PC-9 (cell line): ENCODE data around the gene CTSL. TPM values are rescaled to one million over a fixed set of nuclear protein-coding genes. Genes with fewer than 3 reads are reported as not detected.

Experiments used
- BruUV-seq: library from RNA; stranded (reverse); fragments of 400-500 nt; replicated peaks from 2 replicates; lab custom pipeline; 2021; lab: Mats Ljungman, UMichigan
- CTCF ChIA-PET: fragments of 300-600 bp; sonication (Branson Sonifier 250); formaldehyde crosslinking; loops from one replicate; lab custom pipeline; 2022; ENCODE audit warnings: antibody characterized with exemption; lab: Charles Lee
- POLR2A ChIA-PET: fragments of 300-600 bp; sonication (Branson Sonifier 250); formaldehyde crosslinking; loops from one replicate; lab custom pipeline; 2022; ENCODE audit warnings: antibody characterized with exemption; ENCODE audit not compliant: unreplicated experiment; lab: Charles Lee
- DNase-seq, 2 experiments: peaks; one replicate each; pipeline versions ENCODE4 v3.0.0 to v3.0.0-alpha.2; 2015 to 2022; ENCODE audit warnings: mixed read lengths in 1 of 2
- H2AFZ ChIP-seq: fragments of 200-600 bp; sonication (generic); 2 replicates; pipeline ENCODE4 v1.8.1; 2017; ENCODE audit warnings: antibody characterized with exemption
- H3F3A ChIP-seq: fragments of 200-600 bp; sonication (generic); 2 replicates; pipeline ENCODE4 v1.8.1; 2017; ENCODE audit warnings: antibody characterized with exemption, mild to moderate bottlenecking, low read depth; ENCODE audit not compliant: insufficient read depth
- H3K27ac ChIP-seq: fragments of 200-600 bp; sonication (generic); 2 replicates; pipeline ENCODE4 v1.6.1; 2016; ENCODE audit warnings: mixed run types
- H3K27me3 ChIP-seq: fragments of 200-600 bp; sonication (generic); 2 replicates; pipeline ENCODE4 v1.6.1; 2016; ENCODE audit warnings: low read depth, mixed run types; ENCODE audit not compliant: insufficient read depth
- H3K36me3 ChIP-seq: fragments of 200-600 bp; sonication (generic); 2 replicates; pipeline ENCODE4 v1.6.1; 2016; ENCODE audit warnings: low read depth, mixed run types
- H3K4me1 ChIP-seq: fragments of 200-600 bp; sonication (generic); replicated peaks from 2 replicates; pipeline ENCODE4 v1.6.1; 2016; ENCODE audit warnings: mixed run types; ENCODE audit not compliant: insufficient read depth
- H3K4me2 ChIP-seq: fragments of 200-600 bp; sonication (generic); 2 replicates; pipeline ENCODE4 v1.6.1; 2017; ENCODE audit warnings: mixed run types
- H3K4me3 ChIP-seq: fragments of 200-600 bp; sonication (generic); 2 replicates; pipeline ENCODE4 v1.6.1; 2016; ENCODE audit warnings: mixed run types
- H3K79me2 ChIP-seq: fragments of 200-600 bp; sonication (generic); 2 replicates; pipeline ENCODE4 v1.6.1; 2017; ENCODE audit warnings: low read depth, mixed run types
- H3K9me2 ChIP-seq: fragments of 200-600 bp; sonication (generic); 2 replicates; pipeline ENCODE4 v1.8.1; 2017; ENCODE audit warnings: mild to moderate bottlenecking; ENCODE audit not compliant: insufficient read depth
- H3K9me3 ChIP-seq: fragments of 200-600 bp; sonication (generic); 2 replicates; pipeline ENCODE4 v1.8.1; 2016; ENCODE audit warnings: low read depth; ENCODE audit not compliant: insufficient read depth
- H4K20me1 ChIP-seq: fragments of 200-600 bp; sonication (generic); 2 replicates; pipeline ENCODE4 v1.8.1; 2017; ENCODE audit not compliant: insufficient read depth
- EZH2 ChIP-seq: fragments of 200-600 bp; sonication (generic); IDR thresholded peaks from 2 replicates; pipeline ENCODE4 v1.8.0; 2017; ENCODE audit warnings: antibody characterized with exemption, low read depth
- intact Hi-C: fragments of 100-400 bp; cut with micrococcal nuclease; formaldehyde crosslinking; loops from one replicate; pipeline ENCODE4 v1.10.0; 2022; ENCODE audit not compliant: unreplicated experiment
- total RNA-seq: library from RNA; stranded (reverse); gene quantifications from 2 replicates; pipeline ENCODE4 v1.2.3, GENCODE V29; 2021
- TF ChIP-seq, protein P1 (sequence below): fragments of 200-600 bp; sonication (generic); conservative IDR thresholded peaks from 2 replicates; pipeline ENCODE4 v1.6.1; 2017; ENCODE audit warnings: mixed run types, antibody characterized with exemption, mild to moderate bottlenecking, moderate library complexity

CTSL gene
- total RNA-seq, 1 experiment from 2014 or later, result 82.6 TPM

DNA sequence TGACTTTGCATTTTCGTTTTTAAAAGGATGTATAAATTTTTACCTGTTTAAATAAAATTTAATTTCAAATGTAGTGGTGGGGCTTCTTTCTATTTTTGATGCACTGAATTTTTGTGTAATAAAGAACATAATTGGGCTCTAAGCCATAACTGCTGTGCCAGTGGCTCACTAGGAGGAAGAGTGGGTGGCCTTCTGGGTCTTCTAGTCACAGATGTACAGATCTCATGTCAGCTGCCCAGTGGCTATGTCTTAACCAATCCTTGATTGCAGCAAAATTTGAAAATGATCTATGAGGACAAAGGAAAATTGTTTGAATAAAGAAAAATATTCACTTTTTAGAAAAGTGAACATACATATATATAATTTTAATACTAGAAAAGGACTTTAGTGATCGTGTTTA lies 5.4 kb downstream of the CTSL start:
- H2AFZ ChIP-seq, result no peak overlapping the region
- peaks cover 7% of the 10 kb centered on the region; the same call in 1 of the 2 replicates for H3K9me2 ChIP-seq
- TF ChIP-seq EZH2, result no peak
- TF ChIP-seq, protein P1, sequence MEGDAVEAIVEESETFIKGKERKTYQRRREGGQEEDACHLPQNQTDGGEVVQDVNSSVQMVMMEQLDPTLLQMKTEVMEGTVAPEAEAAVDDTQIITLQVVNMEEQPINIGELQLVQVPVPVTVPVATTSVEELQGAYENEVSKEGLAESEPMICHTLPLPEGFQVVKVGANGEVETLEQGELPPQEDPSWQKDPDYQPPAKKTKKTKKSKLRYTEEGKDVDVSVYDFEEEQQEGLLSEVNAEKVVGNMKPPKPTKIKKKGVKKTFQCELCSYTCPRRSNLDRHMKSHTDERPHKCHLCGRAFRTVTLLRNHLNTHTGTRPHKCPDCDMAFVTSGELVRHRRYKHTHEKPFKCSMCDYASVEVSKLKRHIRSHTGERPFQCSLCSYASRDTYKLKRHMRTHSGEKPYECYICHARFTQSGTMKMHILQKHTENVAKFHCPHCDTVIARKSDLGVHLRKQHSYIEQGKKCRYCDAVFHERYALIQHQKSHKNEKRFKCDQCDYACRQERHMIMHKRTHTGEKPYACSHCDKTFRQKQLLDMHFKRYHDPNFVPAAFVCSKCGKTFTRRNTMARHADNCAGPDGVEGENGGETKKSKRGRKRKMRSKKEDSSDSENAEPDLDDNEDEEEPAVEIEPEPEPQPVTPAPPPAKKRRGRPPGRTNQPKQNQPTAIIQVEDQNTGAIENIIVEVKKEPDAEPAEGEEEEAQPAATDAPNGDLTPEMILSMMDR, result no peak
- H4K20me1 ChIP-seq, result no peaks in the 10 kb centered on the region
- POLR2A ChIA-PET, result no interaction called here
- no peaks in the 10 kb centered on the region for H3K27me3 ChIP-seq
- intact Hi-C loops, result no loop called here
- no peaks in the 10 kb centered on the region for H3K9me3 ChIP-seq
- CTCF ChIA-PET, result no interaction called here
- H3K4me2 ChIP-seq, result no peak overlapping the region
- H3K27ac ChIP-seq, result no peak overlapping the region
- H3K4me3 ChIP-seq, result no peak overlapping the region
- peaks cover 4% of the 10 kb centered on the region for H3F3A ChIP-seq
- peaks cover 22% of the 10 kb centered on the region for H3K4me1 ChIP-seq
- peaks cover 21% of the 10 kb centered on the region for H3K79me2 ChIP-seq
- peaks cover 38% of the 10 kb centered on the region for H3K36me3 ChIP-seq
- no peak for DNase-seq
- BruUV-seq, result no TSS peak

DNA sequence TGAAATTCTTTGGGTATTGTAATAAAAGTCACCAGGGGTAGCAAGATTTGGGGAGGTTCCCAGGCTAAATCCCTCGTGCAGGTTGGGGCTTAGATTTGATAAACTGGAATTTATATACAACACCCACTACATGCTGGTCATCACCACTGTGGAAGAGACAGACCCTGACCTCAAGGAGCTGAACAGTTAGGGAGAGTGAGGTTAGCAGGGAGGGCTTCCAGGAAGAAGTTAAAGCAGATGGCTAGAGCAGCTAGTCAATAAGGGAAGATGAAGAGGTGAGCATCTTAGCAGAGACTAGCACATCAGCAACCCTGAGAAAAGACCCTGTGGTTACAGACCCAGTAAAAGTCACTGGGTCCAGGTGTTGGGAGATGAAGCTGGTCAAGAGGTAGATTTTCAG lies 6.4 kb downstream of the CTSL start:
- no peak overlapping the region for H3K27ac ChIP-seq
- no peaks in the 10 kb centered on the region for H3K27me3 ChIP-seq
- intact Hi-C loops, result no loop called here
- H3K4me1 ChIP-seq, result peaks cover 18% of the 10 kb centered on the region
- no TSS peak for BruUV-seq
- H3K4me3 ChIP-seq, result no peak overlapping the region
- peaks cover 38% of the 10 kb centered on the region for H3K36me3 ChIP-seq
- CTCF ChIA-PET, result no interaction called here
- no peak overlapping the region for H3K4me2 ChIP-seq
- H3K9me3 ChIP-seq, result no peaks in the 10 kb centered on the region
- no peak overlapping the region for H2AFZ ChIP-seq
- H4K20me1 ChIP-seq, result no peaks in the 10 kb centered on the region
- peaks cover 18% of the 10 kb centered on the region for H3K79me2 ChIP-seq
- H3F3A ChIP-seq, result no peaks in the 10 kb centered on the region; the same call in 1 of the 2 replicates
- no peak for DNase-seq
- TF ChIP-seq EZH2, result no peak
- TF ChIP-seq, protein P1, result no peak
- POLR2A ChIA-PET, result no interaction called here
- H3K9me2 ChIP-seq, result peaks cover 5% of the 10 kb centered on the region; the same call in 1 of the 2 replicates

DNA sequence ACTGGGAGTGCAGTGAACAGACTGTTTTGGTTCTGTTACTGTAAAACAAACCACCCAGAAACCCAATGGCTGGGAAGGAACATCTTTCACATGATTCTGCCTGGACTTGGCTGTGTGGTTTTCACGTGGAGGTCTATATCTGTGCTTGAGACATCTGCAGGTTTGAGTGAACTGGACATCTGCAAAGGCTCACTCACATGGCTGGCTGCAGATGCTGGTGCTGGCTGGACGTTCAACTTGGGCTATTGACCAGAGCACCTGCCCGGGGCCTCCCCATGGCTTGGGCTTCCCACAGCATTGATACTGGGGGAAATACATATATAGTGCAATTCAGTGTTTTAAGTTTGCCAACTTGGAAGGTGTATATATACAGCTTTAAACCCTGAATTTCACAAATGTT lies 6.8 kb downstream of the CTSL start:
- intact Hi-C loops, result no loop called here
- no peak for TF ChIP-seq EZH2
- TF ChIP-seq, protein P1, result no peak

More for the DNA sequence above, 6.8 kb downstream of the CTSL start:
- Histone ChIP-seq H3F3A (no peaks in the 10 kb centered on the region; the same call in 1 of the 2 replicates), H3K4me3 (no peak overlapping the region), H3K36me3 (peaks cover 35% of the 10 kb centered on the region), H3K4me1 (peaks cover 14% of the 10 kb centered on the region), H3K9me2 (0 out of 2 replicates have a peak, but pooled peaks cover under 1% of the 10 kb centered on the region), H3K79me2 (peaks cover 13% of the 10 kb centered on the region), H3K9me3 (no peaks in the 10 kb centered on the region), H3K27me3 (no peaks in the 10 kb centered on the region), H2AFZ (no peak overlapping the region), H3K4me2 (no peak overlapping the region), H3K27ac (no peak overlapping the region), H4K20me1 (no peaks in the 10 kb centered on the region)
- no peak for DNase-seq
- BruUV-seq, result no TSS peak
- ChIA-PET CTCF (no interaction called here), POLR2A (no interaction called here)
